Measurements from ENCODE around the gene CRIP1.

Gene CRIP1

GRCh38 chr14:105460116-105460515, 26.6 kb upstream of the CRIP1 start:
- no peak overlapping the region for H3K4me3 ChIP-seq (ENCODE audit: low read depth, low read length)
- TF ChIP-seq CTCF (IDR thresholded peaks at IDR 0.05; ENCODE audit: low read depth, low read length) = no peak

- TF ChIP-seq CTCF (IDR thresholded peaks at IDR 0.05; ENCODE audit: low read depth, low read length) = no peak
- H3K4me3 ChIP-seq (ENCODE audit: low read depth, low read length) = no peak overlapping the region
Observed at GRCh38 chr14:105460616-105461015, 26.1 kb upstream of the CRIP1 start.

DNA sequence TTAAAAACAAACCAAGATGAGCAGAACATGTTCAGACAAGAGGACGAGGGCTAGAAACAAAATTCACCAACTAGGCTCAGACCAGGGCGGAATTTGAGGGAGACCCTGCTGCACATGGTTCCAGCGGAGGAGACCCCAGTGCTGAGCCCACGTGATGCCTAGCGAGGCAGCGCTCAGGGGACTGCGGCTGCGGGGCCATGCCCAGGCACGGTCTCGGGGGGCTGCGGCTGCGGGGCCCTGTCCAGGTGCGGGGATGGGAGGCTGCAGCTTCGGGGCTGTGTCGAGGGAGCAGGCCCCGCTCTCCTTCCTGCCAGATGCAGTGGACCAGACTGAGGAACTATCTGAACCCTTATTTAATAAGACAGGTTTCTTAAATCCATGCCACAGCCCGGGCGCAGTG, 24.8 kb upstream of the CRIP1 start:
- TF ChIP-seq CTCF (IDR thresholded peaks at IDR 0.05; ENCODE audit: low read depth, low read length) = no peak
- no peak overlapping the region for H3K4me3 ChIP-seq (ENCODE audit: low read depth, low read length)

DNA sequence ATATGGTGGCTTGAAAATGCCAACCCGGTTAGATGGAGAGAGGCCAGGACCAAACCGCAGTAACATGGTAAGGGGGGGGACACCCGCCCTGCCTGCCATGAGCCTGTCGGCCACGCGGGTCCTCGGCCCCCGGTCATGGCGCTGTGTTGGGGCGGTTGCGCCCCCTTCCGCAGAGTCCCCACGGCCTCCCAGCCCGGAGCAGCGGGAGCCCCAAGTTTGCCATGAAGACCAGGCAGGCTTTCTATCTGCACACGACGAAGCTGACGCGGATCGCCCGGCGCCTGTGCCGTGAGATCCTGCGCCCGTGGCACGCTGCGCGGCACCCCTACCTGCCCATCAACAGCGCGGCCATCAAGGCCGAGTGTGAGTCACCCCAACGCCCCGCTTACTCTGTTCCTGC, 22.2 kb upstream of the CRIP1 start:
- no peak for TF ChIP-seq CTCF (IDR thresholded peaks at IDR 0.05; ENCODE audit: low read depth, low read length)
- no peak overlapping the region for H3K4me3 ChIP-seq (ENCODE audit: low read depth, low read length)

GRCh38 chr14:105465209-105466031, 21.3 kb upstream of the CRIP1 start:
- no peak overlapping the region for H3K4me3 ChIP-seq (ENCODE audit: low read depth, low read length)
- no peak for TF ChIP-seq CTCF (IDR thresholded peaks at IDR 0.05; ENCODE audit: low read depth, low read length)

DNA sequence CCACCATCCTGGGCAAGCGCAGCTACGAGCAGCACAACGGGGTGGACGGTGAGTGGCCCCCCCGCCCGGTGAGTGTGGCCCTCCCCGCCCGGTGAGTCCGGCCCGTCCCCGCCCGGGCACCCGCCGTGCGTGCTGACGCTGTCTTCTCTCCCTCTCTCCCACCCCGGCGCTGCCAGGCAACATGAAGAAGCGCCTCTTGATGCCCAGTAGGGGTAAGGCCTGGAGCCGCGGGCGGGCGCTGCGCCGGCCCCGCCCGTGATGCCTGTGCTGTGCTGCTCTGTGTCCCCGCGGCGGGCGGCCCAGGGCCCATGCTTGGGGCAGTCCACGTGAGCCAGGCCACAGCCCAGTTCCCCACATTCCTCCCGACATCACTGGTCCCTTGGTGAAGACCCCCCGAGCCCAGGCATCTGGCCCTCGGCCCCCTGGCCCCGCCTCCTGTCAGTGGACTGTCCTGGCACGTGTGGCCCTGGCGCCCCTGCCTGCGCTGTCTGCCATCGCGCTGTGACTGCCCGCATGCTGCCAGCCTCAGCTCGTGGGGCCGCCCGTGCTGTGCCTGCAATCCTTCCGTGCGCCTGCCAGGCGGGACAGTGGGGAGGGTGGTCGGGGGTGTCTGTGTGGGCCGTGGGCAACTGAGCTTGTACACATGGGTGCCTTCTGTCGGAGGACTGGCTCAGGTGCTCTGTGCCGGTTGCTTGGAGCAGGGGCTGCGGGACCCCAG, 20.0 kb upstream of the CRIP1 start:
- no peak for TF ChIP-seq CTCF (IDR thresholded peaks at IDR 0.05; ENCODE audit: low read depth, low read length)
- no peak overlapping the region for H3K4me3 ChIP-seq (ENCODE audit: low read depth, low read length)
